ENCODE measurements around the gene TPPP2.

GRCh38 chr14:21020977-21021545 lies 9.0 kb upstream of the TPPP2 start:
- TF ChIP-seq CTCF (IDR thresholded peaks at IDR 0.05) = no peak
- no peak for TF ChIP-seq ZFX (IDR thresholded peaks at IDR 0.05; ENCODE audit: borderline replicate concordance)
